Aorta (tissue), 5 donors: ENCODE data around the gene KCNJ9. TPM values are rescaled to one million over a fixed set of nuclear protein-coding genes. Genes with fewer than 3 reads are reported as not detected.

ENCODE experiments used
- ATAC-seq: fragments of 200-7000 bp; cut with Tn5 transposase; one replicate; pipeline ENCODE4 v1.9.1; 2022; ENCODE audit warnings: moderate library complexity; ENCODE audit not compliant: low FRiP score
- DNase-seq, 2 donors: peaks; one replicate each; pipeline ENCODE4 v3.0.0-alpha.2; 2020
- H3K27ac ChIP-seq, 2 donors: one replicate each; pipeline ENCODE4 v1.5.1; 2013; ENCODE audit warnings: low read length in 2 of 2, mild to moderate bottlenecking in 2 of 2, moderate library complexity in 2 of 2, control low read depth in 1 of 2, inconsistent platforms in 1 of 2, low read depth in 1 of 2
- H3K27me3 ChIP-seq, 2 donors: one replicate each; pipeline ENCODE4 v1.6.1; 2013; ENCODE audit warnings: control low read depth in 1 of 2, low read length in 1 of 2, mild to moderate bottlenecking in 1 of 2, moderate library complexity in 1 of 2; ENCODE audit not compliant: insufficient read depth in 2 of 2, control insufficient read depth in 1 of 2
- H3K36me3 ChIP-seq, 2 donors: one replicate each; pipeline ENCODE4 v1.6.1; 2013; ENCODE audit warnings: control low read depth in 1 of 2, low read length in 1 of 2, mild to moderate bottlenecking in 1 of 2; ENCODE audit not compliant: insufficient read depth in 2 of 2, control insufficient read depth in 1 of 2
- H3K4me1 ChIP-seq, 2 donors: one replicate each; pipeline ENCODE4 v1.6.1; 2013; ENCODE audit warnings: low read length in 2 of 2, control low read depth in 1 of 2, mild to moderate bottlenecking in 1 of 2, moderate library complexity in 1 of 2; ENCODE audit not compliant: insufficient read depth in 2 of 2, control insufficient read depth in 1 of 2
- H3K4me3 ChIP-seq, 2 donors: one replicate each; pipeline ENCODE4 v1.5.1; 2013; ENCODE audit warnings: low read length in 2 of 2, control low read depth in 1 of 2, mild to moderate bottlenecking in 1 of 2
- H3K9me3 ChIP-seq: one replicate; pipeline ENCODE4 v1.6.1; 2013; ENCODE audit warnings: mild to moderate bottlenecking, low read length; ENCODE audit not compliant: control insufficient read depth
- WGBS, 2 donors: extraction: QIAGEN DNeasy Blood & Tissue Kit; methylation state at CpG; one replicate each; pipeline ENCODE4 v1.1.7; 2013; 5-methylcytosine and 5-hydroxymethylcytosine counted together
- intact Hi-C, 2 donors: fragments of 100-400 bp; cut with DNase I; formaldehyde crosslinking; loops; one replicate each; pipeline versions ENCODE4 v1.14.2 to v1.15.0; 2022
- polyA plus RNA-seq, 2 donors: library from polyadenylated mRNA; stranded (reverse); fragments of 200-250 nt; gene quantifications; one replicate each; pipeline ENCODE4 v1.2.3, GENCODE V29; 2013
- total RNA-seq, 2 donors: library from RNA; stranded (reverse); fragmentation: NEBNext Ultra II Directional; extraction: Animal tissue kit (Norgen Biotek cat#: 25700); gene quantifications; one replicate each; pipeline ENCODE4 v1.2.1, GENCODE V29; 2021
- donor health status: healthy with polysubstance abuse.
- donor health status: Bipolar disorder and iron deficiency.
- donor health status: DM: no; HTN: no; CAD: no.
- donor health status: DM: no; HTN: no; CAD: no.
- donor health status: DM: yes; HTN: yes; CAD: no.

The KCNJ9 gene
- total and polyA plus RNA-seq, 4 donors: not detected

- ATAC-seq (no peak), DNase-seq (no peak)
- Histone ChIP-seq H3K4me3 (no peak overlapping the region), H3K9me3 (no peaks in the 10 kb centered on the region), H3K27ac (no peak overlapping the region), H3K36me3 (no peaks in the 10 kb centered on the region), H3K4me1 (no peaks in the 10 kb centered on the region), H3K27me3 (no peaks in the 10 kb centered on the region)
- intact Hi-C loops: no loop called here
- WGBS, 2 donors: 91 to 92% methylated on average over 5 of the region's 5 CpGs
Measured at GRCh38 chr1:160071289-160071688, 10.0 kb upstream of the KCNJ9 start.

GRCh38 chr1:160074865-160075264 lies 6.5 kb upstream of the KCNJ9 start:
- intact Hi-C loops: no loop called here
- H3K4me3 ChIP-seq: no peak overlapping the region
- WGBS, 2 donors: 86 to 87% methylated on average over 4 of the region's 4 CpGs
- H3K4me1 ChIP-seq: no peaks in the 10 kb centered on the region
- no peaks in the 10 kb centered on the region for H3K36me3 ChIP-seq
- no peak overlapping the region for H3K27ac ChIP-seq
- no peaks in the 10 kb centered on the region for H3K9me3 ChIP-seq
- no peak for ATAC-seq
- no peaks in the 10 kb centered on the region for H3K27me3 ChIP-seq
- DNase-seq: no peak

GRCh38 chr1:160075836-160076235 lies 5.5 kb upstream of the KCNJ9 start:
- H3K27me3 ChIP-seq: no peaks in the 10 kb centered on the region
- no peaks in the 10 kb centered on the region for H3K4me1 ChIP-seq
- no peak overlapping the region for H3K27ac ChIP-seq
- no peaks in the 10 kb centered on the region for H3K36me3 ChIP-seq
- ATAC-seq (no peak), DNase-seq (no peak)
- H3K4me3 ChIP-seq: no peak overlapping the region
- no peaks in the 10 kb centered on the region for H3K9me3 ChIP-seq
- 51 to 61% methylated on average over 2 of the region's 2 CpGs for WGBS, 2 donors
- intact Hi-C loops: no loop called here

- Histone ChIP-seq H3K4me3 (no peak overlapping the region), H3K4me1 (no peaks in the 10 kb centered on the region), H3K9me3 (no peaks in the 10 kb centered on the region), H3K27ac (no peak overlapping the region), H3K27me3 (no peaks in the 10 kb centered on the region), H3K36me3 (no peaks in the 10 kb centered on the region)
- intact Hi-C loops: no loop called here
- WGBS, 2 donors: 79% methylated on average over 3 of the region's 3 CpGs
- ATAC-seq (no peak), DNase-seq (no peak)
Measured at GRCh38 chr1:160076295-160076694, 5.0 kb upstream of the KCNJ9 start.

- no peaks in the 10 kb centered on the region for H3K36me3 ChIP-seq
- no peak overlapping the region for H3K4me3 ChIP-seq
- DNase-seq (no peak), ATAC-seq (no peak)
- H3K27ac ChIP-seq: no peak overlapping the region
- H3K9me3 ChIP-seq: no peaks in the 10 kb centered on the region
- H3K27me3 ChIP-seq: no peaks in the 10 kb centered on the region
- intact Hi-C loops: no loop called here
- no peaks in the 10 kb centered on the region for H3K4me1 ChIP-seq
Measured at GRCh38 chr1:160077486-160077885, 3.9 kb upstream of the KCNJ9 start.

GRCh38 chr1:160078512-160079195 lies 2.7 kb upstream of the KCNJ9 start:
- ATAC-seq (no peak), DNase-seq (no peak)
- 17 to 19% methylated on average over 8 of the region's 8 CpGs for WGBS, 2 donors
- Histone ChIP-seq H3K4me3 (no peak overlapping the region), H3K36me3 (no peaks in the 10 kb centered on the region), H3K27me3 (no peaks in the 10 kb centered on the region), H3K9me3 (no peaks in the 10 kb centered on the region), H3K4me1 (no peaks in the 10 kb centered on the region), H3K27ac (no peak overlapping the region)
- intact Hi-C loops: no loop called here

- no peak for ATAC-seq
- intact Hi-C loops: no loop called here
- Histone ChIP-seq H3K27ac (no peak overlapping the region), H3K27me3 (no peaks in the 10 kb centered on the region), H3K4me3 (no peak overlapping the region), H3K36me3 (no peaks in the 10 kb centered on the region), H3K4me1 (no peaks in the 10 kb centered on the region), H3K9me3 (no peaks in the 10 kb centered on the region)
- 70 to 76% methylated on average over 4 of the region's 4 CpGs for WGBS, 2 donors
- no peak for DNase-seq
Measured at GRCh38 chr1:160079448-160079847, 1.9 kb upstream of the KCNJ9 start.

- ATAC-seq: no peak
- Histone ChIP-seq H3K36me3 (no peaks in the 10 kb centered on the region), H3K9me3 (no peaks in the 10 kb centered on the region), H3K27me3 (no peaks in the 10 kb centered on the region), H3K4me1 (no peaks in the 10 kb centered on the region), H3K4me3 (no peak overlapping the region), H3K27ac (no peak overlapping the region)
- intact Hi-C loops: loop anchor here in 1 of 2 donors (5.0 kb wide), 1 partner anchor 33 kb away; no protein-coding TSS in a partner anchor
- WGBS, 2 donors: 71 to 74% methylated on average over 6 of the region's 6 CpGs
- no peak for DNase-seq
Measured at GRCh38 chr1:160080381-160081100, 797 bp upstream of the KCNJ9 start.

GRCh38 chr1:160082487-160082886 lies 1.1 kb downstream of the KCNJ9 start:
- DNase-seq (no peak), ATAC-seq (no peak)
- no peaks in the 10 kb centered on the region for H3K27me3 ChIP-seq
- no peak overlapping the region for H3K27ac ChIP-seq
- no peak overlapping the region for H3K4me3 ChIP-seq
- WGBS, 2 donors: 36 to 44% methylated on average over 2 of the region's 2 CpGs
- no peaks in the 10 kb centered on the region for H3K36me3 ChIP-seq
- H3K9me3 ChIP-seq: no peaks in the 10 kb centered on the region
- H3K4me1 ChIP-seq: peaks cover 0 to 3% of the 10 kb centered on the region in 2 donors
- intact Hi-C loops: loop anchor here in 1 of 2 donors (5.0 kb wide), 1 partner anchor 35 kb away; no protein-coding TSS in a partner anchor
